Measurements from ENCODE around the gene MON2.

Gene MON2

GRCh38 chr12:62618319-62618718 is 151.7 kb downstream of the MON2 start:
- DNase-seq: no peak

DNA sequence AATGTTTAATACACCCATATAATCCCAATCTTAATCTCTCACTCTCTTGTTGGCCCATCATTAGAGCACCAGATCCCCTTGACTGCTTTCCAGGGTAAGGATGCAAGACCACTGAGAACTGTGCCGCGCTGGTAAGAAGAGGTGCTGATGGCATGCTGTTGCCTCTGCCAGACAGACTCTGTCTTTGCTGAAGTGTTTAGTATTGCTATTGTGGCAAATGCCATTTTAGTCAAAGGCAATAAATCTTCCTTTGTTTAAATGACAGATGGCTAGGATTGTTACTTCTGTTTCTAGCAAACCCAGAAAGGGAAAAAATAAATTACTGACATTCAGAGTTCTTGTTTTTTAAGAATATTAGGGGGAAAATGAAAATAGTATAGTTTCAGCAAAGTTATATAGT is 152.3 kb downstream of the MON2 start:
- no peak for DNase-seq

DNA sequence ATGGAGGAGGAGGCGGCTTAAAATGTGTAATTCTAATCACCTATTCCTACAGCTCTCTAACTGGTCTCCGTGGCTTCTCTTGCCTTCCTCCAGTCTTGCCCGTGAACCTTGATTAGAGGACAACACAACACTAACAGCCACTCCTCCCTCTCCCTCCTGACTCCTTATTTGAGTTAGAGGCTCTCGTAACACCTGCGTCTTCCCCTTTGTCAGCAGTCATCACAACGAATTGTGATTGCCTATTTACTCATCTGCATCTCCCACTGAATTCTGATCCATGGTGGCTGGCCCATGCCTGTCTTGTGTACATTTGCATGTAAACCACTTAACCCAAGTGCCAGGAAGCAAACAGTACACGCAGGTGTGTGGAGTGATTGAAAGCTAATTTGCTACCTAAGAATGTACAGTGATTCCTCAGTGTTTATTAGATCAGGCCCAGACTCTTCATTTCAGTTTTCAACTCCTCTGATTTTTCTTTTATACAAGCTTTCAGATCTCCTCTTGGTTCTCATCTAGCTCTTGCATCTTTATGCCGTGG is 154.5 kb downstream of the MON2 start:
- no peak for DNase-seq

DNA sequence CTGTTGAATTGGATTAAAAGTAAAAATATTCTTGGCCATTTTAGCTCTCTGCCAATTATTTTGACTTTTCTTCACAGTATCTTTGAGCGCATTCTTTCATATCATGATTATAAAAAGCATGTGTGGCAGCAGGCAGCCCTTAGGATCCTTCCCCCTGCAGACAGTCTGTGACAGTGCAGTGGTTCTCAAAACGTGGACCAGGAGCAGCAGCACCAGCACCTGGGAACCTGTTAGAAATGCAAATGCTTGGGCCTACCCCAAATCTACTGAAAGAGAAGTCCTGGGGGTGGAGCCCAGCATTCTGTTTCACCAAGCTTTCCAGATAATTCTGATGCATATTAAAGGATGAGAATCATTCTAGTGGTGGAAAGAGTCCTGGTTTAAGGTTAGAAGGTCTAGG is 155.6 kb downstream of the MON2 start:
- DNase-seq: no peak

GRCh38 chr12:62625228-62625627 is 158.6 kb downstream of the MON2 start:
- DNase-seq: no peak

- DNase-seq: no peak
These were observed 160.6 kb downstream of the MON2 start for GRCh38 chr12:62627181-62627580.

DNA sequence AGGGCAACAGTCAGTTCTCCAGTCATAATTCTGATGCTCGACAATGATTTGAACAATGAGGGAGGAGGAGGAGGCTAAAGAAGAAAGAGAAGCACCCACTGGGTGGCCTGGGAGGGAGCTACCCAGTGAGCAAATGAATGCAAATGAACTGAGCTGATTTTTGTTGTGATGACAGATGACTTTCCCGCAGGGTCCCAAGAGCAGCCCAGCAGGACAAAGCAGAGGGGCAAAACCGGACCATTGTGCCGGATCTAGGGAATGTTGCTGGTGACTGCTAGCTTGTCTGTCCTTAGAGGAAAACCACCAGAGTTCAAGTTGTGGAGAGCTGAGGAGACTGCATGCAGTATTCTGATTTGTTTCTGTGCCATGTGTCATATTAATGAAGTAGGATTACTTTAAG is 162.8 kb downstream of the MON2 start:
- DNase-seq: no peak

- no peak for DNase-seq
These were observed 163.5 kb downstream of the MON2 start for GRCh38 chr12:62629971-62630739.

DNA sequence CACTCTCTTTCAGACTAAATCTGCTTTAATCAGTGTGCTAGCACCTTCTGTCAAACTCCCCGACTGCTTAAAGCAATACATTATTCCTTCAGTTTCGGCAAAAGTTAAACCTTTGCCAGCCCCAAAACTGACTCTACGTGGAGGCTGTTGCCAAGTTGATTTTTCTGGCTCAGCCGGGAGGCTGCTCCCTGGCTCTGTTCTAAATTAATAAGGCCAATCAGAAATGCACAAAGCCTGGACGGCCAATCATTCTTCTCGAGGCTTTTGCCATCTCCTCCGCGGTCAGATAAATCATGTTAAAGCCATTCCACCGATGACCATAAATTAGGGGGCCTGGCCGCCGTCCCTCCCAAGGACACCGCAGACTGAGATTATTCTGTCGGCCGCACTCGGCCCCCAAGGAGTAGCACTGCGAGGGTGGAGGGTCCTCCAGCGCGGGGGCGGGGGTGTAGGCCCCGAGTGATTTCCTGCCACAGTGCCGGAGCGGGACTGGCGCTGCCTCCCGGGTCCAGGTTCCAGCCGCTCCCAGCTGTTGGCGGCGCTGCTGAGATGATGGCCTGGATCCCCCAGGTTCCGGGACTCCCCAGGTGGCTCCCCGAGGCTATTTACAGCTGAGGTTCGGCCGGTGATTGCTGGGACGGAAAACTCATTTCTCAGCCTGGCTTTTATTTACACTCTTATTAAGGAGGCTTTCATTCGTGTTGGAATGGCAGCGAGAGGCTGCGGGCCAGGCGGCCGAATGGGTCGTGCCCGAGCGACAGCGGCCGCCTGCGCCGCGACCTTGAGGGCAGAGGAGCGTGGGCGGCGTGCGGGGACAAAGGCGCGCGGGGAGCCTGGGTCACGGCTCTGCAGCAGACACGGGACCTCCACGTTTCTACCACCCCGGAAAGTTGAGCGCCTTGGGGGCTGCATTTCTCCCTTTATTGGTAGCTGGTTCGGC is 165.1 kb downstream of the MON2 start:
- no peak for DNase-seq

- DNase-seq: peak in 1 of 4 experiments; percentile 4
These were observed 165.8 kb downstream of the MON2 start for GRCh38 chr12:62632411-62632918.

GRCh38 chr12:62635649-62636048 is 169.0 kb downstream of the MON2 start:
- DNase-seq: no peak

DNA sequence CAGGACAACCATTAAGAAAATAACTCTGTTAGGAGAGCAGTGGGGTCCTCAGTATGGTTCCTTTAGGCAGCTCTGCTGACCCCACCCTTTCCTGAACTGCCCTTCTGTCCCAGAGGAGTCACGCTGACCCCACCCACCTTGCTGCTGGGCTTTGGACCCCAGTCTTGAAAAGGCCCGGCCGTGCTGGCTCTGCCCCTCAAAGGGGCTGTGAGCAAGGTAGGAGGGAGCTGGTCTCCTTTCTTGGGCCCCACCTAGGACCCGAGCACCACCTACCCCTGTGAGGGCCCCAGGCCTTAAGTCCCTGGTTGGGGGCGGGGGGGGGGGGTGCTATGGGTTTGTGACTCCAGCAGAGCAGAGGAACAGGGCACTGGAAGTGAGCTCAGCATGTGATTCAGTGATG is 171.1 kb downstream of the MON2 start:
- no peak for DNase-seq

DNA sequence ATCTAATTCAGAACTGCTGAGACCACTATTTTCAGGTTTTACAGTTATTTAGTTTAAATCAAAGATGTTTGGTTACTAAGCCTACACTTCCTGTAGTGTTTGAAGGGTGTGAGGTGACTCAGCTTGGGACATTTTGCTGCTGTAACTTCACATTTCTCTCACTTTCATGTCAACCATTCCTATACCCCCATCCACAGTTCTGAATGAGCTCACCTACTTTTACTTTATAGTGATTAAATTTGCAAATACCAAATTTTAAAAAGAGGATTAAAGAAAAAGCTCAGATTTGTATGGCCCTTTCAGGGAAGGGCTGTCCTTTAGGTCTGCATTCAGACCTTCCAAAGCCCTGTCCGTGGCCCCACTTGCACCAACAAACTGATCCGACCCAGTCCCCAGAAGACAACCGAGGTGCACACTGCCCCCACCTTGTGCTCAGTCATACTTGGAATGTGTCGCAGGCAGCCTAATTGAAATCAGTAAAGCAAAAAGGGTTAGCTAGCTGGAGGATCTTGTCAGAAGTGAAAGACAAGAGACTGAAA is 174.4 kb downstream of the MON2 start:
- no peak for DNase-seq

DNA sequence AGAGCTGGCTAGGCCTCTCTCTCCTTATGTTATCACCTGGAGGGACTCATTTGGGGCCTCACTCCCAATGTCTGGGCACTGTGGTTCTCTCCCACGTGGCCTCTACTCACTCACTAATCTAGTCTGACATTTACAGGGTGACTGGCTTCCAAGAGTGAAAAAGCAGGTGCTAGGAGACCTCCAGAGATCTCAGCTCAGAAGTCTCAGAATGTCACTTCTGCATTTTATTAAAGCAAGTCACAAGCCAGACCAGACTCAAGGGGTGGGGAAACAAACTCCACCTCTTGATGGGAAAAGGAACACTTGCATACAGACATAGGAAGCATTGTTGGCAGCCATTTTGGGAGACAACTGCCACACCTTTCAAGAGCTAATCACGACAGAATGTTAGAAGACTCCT is 175.9 kb downstream of the MON2 start:
- DNase-seq: no peak

DNA sequence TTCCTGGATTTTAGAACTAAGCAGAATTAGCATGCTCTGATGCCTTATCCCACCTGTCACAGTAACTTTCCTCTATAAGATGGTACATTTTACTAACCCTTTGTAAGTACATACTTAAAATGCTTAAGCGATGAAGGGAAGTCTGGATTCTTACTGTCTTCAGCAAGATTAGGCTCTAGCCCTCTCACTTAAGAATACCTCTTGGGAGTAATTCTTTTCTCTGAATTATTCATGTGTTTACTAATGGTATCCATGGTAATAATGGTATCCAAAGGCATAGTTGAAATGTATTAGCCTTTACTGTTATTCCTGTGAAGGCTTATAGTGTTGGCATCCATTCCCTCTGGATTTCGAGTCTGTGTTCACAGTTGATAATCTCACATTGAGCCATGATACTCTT is 176.9 kb downstream of the MON2 start:
- no peak for DNase-seq

GRCh38 chr12:62646566-62646965 is 179.9 kb downstream of the MON2 start:
- no peak for DNase-seq

GRCh38 chr12:62647586-62647985 is 181.0 kb downstream of the MON2 start:
- no peak for DNase-seq

DNA sequence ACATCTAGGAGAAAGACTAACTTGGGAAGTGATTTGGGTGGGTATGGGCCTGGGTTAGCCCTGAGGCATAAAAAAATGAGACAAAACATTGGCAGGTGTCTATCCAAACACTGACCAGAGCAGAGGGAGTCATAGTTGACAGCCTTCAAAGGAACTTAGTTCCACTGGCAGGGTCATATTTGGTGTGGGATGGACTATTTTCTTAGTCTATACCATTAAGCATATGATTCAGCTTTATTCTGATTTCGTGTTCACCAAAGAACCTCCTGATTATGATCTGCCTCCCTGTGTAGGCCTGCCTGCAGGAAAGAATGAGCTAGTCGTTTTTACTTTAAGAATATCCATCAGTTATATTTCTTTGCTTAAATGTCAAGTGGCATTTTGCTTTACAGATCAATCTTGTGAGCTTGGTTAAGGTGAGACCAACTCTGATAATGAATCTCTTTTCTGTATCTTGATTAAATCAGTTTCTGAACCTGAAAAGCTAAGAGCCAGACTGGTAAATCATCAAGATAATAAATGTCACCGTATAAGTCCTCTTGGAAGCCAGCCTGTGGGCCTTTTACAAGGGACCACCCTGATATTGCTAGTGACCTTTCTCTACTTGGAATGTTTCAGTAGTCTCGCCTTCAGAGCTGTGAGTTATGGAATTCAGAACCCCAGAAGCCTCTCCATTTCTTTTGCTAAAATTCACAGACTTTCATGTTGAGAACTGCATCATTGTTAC is 182.9 kb downstream of the MON2 start:
- no peak for DNase-seq

All from activated CD4-positive, CD25-positive, alpha-beta regulatory T cell (primary cell).